NCI-H524 (cell line): Measurements from ENCODE around the gene HOOK2.

Experiments used
- DNase-seq, 2 experiments: peaks; one replicate each; lab custom pipeline; 2025; lab: John Stamatoyannopoulos, UW

Gene HOOK2

GRCh38 chr19:12783291-12783848, 8.0 kb upstream of the HOOK2 start:
- DNase-seq: no peak

- DNase-seq: peak; percentile 76 to 86
Measured at GRCh38 chr19:12782424-12783290, 7.3 kb upstream of the HOOK2 start.

GRCh38 chr19:12782174-12782423, 6.7 kb upstream of the HOOK2 start:
- no peak for DNase-seq

- DNase-seq: peak; percentile 25 to 66
Measured at GRCh38 chr19:12779162-12779993, 4.0 kb upstream of the HOOK2 start.

DNA sequence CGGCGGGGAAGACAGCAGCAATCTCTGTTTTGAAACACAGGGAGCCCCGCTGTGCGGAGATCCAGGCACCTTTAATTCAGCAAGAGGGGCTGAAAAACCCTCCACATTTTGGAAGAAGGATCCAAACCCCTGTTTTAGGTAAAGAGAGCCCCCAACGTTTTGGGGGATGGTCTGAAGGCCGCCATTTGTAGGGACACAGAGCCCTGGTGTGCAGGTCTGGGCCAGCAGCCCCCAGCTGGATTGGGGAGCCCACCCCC, 3.5 kb upstream of the HOOK2 start:
- no peak for DNase-seq

- peak; percentile 87 to 92 for DNase-seq
Measured at GRCh38 chr19:12778017-12778904, 2.9 kb upstream of the HOOK2 start.

DNA sequence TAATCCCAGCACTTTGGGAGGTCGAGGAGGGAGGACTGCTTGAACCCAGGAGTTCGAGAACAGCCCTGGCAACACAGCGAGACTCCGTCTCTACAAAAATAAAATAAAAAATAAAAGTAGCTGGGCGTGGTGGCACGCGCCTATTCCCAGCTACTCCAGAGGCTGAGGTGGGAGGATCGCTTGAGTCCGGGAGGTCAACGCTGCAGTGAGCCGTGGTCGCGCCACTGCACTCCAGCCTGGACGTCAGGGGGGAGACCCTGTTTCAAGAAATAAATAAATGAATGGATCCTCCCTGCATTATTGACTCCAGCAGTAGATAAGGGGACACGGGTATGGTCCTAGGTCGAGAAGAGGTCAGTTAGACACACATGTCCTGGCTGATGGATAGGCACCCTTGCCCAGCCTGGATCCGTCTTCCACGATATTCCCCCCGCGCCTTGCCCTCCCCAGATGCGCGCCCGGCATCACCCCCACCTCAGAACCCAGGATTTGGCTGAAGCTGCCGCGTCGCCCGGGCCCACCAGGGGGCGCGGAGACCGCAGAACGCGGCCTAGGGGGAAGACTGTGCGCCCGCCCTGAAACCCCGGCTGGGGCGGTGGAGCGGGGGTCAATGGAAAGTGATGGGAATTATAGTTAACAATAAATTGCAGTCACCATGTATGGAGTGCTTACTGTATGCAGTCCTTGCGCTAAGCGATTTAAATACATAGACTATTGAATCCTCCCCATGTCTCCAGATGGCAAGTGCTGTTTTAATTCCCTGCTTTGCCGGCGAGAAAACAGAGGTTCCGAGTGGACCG, 2.1 kb upstream of the HOOK2 start:
- DNase-seq: peak; percentile 75 to 84

DNA sequence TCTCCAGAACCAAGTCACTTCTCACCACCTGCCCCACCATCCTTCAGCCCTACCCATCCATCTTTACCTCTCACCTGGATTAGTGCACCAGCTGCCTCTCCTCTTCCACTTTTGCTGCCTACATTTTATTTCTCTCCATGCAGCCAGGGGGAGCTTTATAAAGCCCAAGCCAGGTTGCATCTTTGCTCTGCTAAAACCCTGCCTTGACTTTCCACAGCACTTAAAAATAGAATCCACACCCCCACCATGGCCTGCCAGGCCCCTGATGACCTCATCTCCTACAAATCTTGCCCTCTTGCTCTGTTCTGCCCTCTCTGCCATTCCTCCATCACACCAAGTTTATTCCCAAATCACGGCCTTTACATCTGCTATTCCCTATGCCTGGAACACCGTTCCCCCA, 1.8 kb downstream of the HOOK2 start:
- peak in 1 of 2 experiments; percentile 51 for DNase-seq

GRCh38 chr19:12772323-12772722, 3.0 kb downstream of the HOOK2 start:
- DNase-seq: no peak

DNA sequence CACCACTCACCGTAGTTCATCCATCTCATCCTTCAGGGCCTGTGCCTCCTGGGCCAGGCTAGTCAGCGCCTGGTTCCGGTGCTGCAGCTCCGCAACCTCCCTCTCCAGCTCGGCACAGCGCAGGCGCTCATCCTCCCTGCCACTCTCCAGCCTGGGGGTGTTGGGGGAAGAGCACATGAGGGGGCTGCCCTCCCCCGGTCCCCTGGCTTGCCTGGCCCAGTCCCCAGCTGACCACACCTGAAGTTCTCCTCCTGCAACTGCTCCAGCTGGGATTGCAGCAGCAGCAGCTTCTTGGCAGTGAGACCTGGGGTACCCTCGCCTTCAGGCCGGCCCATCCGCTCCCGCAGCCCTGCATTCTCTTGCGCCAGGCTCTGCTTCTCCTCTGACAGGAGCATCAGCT, 4.4 kb downstream of the HOOK2 start:
- no peak for DNase-seq

DNA sequence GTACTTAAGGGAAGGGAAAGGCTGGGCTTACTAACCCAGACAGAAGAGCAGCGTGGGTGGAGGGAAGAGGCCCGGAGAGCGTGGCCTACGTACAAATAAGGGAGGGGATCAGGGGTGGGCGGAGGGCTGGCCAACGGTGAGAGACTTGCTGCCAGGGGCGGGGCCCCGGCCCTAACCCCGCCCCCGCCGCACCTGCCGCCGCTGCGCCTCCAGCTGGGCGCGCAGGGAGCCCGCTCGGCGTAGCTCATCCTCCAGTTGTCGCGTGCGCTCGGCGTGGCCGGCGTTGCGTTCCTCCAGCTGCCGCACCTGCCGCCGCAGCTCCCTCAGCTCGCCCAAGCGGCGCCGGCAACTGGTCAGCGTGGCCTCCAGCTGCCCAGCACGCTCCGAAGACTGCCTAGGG, 5.7 kb downstream of the HOOK2 start:
- no peak for DNase-seq

DNA sequence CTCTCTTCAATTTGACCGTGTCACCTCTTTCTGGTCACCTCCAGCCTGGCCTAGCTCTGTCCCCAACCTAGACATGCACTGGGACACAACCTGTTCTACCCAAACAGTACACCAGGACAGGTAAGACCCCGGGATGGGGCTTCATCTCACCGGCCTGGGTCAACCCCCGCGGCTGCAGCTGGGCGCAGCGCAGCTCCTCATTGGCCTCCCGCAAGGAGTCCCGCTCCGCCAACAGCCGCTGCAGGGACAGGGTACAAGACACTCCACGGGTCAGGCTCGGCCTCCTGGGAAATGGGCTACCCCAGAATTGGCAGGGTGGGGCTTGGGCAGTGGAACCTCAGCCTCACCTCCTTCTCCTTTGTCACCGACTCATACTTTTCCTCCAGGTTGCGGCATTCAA, 7.7 kb downstream of the HOOK2 start:
- DNase-seq: no peak

- DNase-seq: no peak
Measured at GRCh38 chr19:12767150-12767549, 8.2 kb downstream of the HOOK2 start.

GRCh38 chr19:12766051-12766521, 9.3 kb downstream of the HOOK2 start:
- DNase-seq: no peak

GRCh38 chr19:12764698-12765097, 10.7 kb downstream of the HOOK2 start:
- no peak for DNase-seq

DNA sequence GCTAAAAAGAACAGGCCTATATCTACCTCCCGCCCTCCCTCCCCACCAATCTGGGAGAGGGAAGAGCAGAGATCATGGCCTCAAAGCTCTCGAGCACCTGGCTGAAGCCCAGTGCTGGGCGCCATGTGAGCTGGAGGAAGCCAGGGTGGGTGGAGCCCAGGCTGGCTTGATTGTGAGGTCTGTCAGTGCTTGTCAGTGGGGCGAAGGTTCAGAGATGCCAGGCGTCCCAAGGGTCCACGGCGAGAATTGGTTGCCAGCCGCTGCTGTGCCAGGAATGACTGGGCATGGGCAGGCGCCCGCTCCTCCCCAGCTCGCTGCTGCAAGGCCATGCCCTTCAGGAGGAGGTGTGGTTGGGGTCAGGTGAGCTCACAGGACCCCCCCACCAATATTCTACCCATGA, 12.3 kb downstream of the HOOK2 start:
- no peak for DNase-seq

- no peak for DNase-seq
Measured at GRCh38 chr19:12759686-12760085, 15.7 kb downstream of the HOOK2 start.

- DNase-seq: peak; percentile 65 to 80
Measured at GRCh38 chr19:12757544-12758274, 17.6 kb downstream of the HOOK2 start.

DNA sequence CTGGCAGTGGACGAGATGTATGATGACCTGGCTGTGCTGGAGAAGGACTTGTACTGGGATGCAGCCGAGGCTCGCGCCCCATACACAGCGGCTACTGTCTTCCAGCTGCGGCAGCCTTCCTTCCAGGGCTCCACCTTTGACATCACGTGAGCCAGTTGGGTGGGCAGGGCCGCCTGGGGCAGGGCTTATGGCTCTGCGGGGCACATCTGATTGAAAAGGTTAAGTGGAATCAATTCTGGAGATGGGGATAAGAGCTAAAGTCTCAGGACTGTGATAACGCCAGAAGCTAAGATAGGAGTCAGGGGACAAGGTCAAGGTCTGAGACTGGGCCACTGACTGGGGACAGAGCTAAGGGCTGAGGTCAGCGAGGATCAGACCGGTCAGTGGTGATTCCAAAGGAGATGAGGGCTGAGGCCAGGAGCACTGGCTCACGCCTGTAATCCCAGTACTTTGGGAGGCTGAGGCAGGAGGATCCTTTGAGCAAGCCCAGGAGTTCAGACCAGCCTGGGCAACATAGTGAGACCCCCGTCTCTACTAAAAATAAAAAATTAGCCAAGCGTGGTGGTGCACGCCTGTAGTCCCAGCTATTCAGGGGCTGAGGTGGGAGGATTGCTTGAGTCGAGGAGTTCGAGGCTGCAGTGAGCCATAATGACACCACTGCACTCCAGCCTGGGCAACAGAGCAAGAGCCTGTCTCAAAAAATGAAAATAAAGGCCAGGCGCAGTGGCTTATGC, 19.0 kb downstream of the HOOK2 start:
- DNase-seq: no peak
